Upper lobe of left lung (tissue), 4 donors: ENCODE data around the gene DRGX.

Experiments
- POLR2AphosphoS5 ChIP-seq, 2 donors: sonication (generic); formaldehyde crosslinking; IDR thresholded peaks; one replicate each; pipeline ENCODE4 v1.5.1; 2017; ENCODE audit warnings: antibody characterized with exemption in 2 of 2
- TF ChIP-seq, protein P1 (sequence below), 6 experiments: fragments of 450-650 bp in 4 of 6; fragments of 200-600 bp in 2 of 6; sonication (generic) in 2 of 6; IDR thresholded peaks; one replicate each; pipeline ENCODE4 v1.5.1; 2016 to 2019; ENCODE audit warnings: antibody characterized with exemption in 6 of 6

DNA sequence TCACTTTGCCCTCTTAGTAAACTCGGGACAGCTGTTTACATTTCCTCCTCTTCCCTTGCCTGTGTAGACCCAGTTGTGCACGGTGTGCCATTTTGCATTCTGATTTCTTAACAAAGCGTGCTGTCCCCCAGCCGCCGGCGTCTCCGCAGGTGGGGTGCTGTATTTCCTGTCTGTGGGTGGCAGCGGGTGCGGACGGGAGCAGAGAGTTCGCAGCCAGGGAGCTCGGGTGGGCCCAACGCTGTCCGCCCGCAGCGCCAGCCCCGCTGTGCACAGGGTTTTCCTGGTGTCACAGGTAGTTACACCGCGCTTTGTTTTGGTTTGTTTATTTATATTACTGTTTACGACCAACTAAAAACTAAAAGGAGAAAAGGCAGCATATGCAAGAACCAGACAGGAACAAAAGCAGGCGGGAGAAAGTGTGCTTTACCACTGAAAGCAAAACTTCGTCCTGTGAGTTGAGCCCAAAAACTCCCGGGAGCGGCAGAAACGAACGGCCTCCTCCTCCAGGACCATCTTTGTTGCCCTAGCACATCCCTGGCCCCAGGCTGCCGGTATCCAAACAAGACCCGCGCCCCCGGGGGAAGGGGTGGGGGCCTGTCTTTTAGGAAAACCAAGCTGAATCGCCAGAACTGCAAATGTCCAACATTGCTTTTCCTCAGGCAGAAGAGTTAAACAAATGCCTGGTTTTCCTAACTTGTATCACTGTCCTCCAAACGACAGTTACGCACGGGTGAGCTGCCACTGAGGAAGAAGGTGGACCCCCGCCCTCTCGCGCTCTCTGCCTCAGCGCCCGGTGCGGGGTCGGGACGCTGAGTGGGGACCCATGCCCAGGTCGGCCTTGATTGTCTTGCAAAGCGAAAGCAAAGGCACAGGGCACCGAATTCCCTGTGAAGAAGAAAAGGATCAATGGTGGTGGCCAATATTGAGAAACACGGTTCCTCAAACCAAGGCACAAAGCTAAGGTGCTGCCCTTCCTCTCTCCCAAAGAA is 45.9 kb upstream of the DRGX start:
- TF ChIP-seq, protein P1, sequence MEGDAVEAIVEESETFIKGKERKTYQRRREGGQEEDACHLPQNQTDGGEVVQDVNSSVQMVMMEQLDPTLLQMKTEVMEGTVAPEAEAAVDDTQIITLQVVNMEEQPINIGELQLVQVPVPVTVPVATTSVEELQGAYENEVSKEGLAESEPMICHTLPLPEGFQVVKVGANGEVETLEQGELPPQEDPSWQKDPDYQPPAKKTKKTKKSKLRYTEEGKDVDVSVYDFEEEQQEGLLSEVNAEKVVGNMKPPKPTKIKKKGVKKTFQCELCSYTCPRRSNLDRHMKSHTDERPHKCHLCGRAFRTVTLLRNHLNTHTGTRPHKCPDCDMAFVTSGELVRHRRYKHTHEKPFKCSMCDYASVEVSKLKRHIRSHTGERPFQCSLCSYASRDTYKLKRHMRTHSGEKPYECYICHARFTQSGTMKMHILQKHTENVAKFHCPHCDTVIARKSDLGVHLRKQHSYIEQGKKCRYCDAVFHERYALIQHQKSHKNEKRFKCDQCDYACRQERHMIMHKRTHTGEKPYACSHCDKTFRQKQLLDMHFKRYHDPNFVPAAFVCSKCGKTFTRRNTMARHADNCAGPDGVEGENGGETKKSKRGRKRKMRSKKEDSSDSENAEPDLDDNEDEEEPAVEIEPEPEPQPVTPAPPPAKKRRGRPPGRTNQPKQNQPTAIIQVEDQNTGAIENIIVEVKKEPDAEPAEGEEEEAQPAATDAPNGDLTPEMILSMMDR (IDR thresholded peaks at IDR 0.05): no peak
- TF ChIP-seq POLR2AphosphoS5 (IDR thresholded peaks at IDR 0.05): no peak
